ENCODE measurements around the gene VWA1.

Gene VWA1

DNA sequence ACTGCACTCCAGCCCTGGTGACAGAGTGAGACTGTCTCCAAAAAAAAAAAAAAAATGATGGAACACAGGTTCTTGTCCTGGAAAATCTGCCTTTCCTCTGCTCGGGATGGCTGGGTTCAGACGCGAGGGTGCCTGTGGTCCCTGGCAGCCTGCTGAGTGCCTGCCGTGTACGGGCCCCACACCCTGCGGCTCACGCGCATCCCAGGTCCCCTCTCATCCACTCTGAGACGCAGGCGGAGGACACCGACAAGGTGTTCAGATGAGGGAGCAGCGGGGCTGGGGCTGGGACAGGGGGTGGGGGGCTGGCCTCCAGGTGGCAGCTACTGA lies 10.1 kb upstream of the VWA1 start:
- TF ChIP-seq ZC3H10 (CRISPR knock-in tag; IDR thresholded peaks at IDR 0.05) (no peak), BACH2 (CRISPR knock-in tag; IDR thresholded peaks at IDR 0.05; ENCODE audit: borderline replicate concordance) (no peak), ZNF70 (CRISPR knock-in tag; IDR thresholded peaks at IDR 0.05) (no peak), ZNF8 (CRISPR knock-in tag; IDR thresholded peaks at IDR 0.05) (no peak), ISL1 (CRISPR knock-in tag; IDR thresholded peaks at IDR 0.05) (no peak), ZFP30 (CRISPR knock-in tag; IDR thresholded peaks at IDR 0.05) (no peak), CSDC2 (CRISPR knock-in tag; IDR thresholded peaks at IDR 0.05) (no peak), PPARA (CRISPR knock-in tag; IDR thresholded peaks at IDR 0.05; ENCODE audit: borderline replicate concordance) (no peak), ARNTL (CRISPR knock-in tag; IDR thresholded peaks at IDR 0.05; ENCODE audit: borderline replicate concordance, low read depth) (no peak), GLIS3 (CRISPR knock-in tag; IDR thresholded peaks at IDR 0.05) (no peak), ESRRG (CRISPR knock-in tag; IDR thresholded peaks at IDR 0.05) (no peak)
- TF ChIP-seq, protein P1, sequence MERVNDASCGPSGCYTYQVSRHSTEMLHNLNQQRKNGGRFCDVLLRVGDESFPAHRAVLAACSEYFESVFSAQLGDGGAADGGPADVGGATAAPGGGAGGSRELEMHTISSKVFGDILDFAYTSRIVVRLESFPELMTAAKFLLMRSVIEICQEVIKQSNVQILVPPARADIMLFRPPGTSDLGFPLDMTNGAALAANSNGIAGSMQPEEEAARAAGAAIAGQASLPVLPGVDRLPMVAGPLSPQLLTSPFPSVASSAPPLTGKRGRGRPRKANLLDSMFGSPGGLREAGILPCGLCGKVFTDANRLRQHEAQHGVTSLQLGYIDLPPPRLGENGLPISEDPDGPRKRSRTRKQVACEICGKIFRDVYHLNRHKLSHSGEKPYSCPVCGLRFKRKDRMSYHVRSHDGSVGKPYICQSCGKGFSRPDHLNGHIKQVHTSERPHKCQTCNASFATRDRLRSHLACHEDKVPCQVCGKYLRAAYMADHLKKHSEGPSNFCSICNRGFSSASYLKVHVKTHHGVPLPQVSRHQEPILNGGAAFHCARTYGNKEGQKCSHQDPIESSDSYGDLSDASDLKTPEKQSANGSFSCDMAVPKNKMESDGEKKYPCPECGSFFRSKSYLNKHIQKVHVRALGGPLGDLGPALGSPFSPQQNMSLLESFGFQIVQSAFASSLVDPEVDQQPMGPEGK (CRISPR knock-in tag; IDR thresholded peaks at IDR 0.05; ENCODE audit: borderline replicate concordance) = no peak
- TF ChIP-seq, protein P2, sequence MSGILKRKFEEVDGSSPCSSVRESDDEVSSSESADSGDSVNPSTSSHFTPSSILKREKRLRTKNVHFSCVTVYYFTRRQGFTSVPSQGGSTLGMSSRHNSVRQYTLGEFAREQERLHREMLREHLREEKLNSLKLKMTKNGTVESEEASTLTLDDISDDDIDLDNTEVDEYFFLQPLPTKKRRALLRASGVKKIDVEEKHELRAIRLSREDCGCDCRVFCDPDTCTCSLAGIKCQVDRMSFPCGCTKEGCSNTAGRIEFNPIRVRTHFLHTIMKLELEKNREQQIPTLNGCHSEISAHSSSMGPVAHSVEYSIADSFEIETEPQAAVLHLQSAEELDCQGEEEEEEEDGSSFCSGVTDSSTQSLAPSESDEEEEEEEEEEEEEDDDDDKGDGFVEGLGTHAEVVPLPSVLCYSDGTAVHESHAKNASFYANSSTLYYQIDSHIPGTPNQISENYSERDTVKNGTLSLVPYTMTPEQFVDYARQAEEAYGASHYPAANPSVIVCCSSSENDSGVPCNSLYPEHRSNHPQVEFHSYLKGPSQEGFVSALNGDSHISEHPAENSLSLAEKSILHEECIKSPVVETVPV (CRISPR knock-in tag; IDR thresholded peaks at IDR 0.05) = no peak
- TF ChIP-seq, protein P3, sequence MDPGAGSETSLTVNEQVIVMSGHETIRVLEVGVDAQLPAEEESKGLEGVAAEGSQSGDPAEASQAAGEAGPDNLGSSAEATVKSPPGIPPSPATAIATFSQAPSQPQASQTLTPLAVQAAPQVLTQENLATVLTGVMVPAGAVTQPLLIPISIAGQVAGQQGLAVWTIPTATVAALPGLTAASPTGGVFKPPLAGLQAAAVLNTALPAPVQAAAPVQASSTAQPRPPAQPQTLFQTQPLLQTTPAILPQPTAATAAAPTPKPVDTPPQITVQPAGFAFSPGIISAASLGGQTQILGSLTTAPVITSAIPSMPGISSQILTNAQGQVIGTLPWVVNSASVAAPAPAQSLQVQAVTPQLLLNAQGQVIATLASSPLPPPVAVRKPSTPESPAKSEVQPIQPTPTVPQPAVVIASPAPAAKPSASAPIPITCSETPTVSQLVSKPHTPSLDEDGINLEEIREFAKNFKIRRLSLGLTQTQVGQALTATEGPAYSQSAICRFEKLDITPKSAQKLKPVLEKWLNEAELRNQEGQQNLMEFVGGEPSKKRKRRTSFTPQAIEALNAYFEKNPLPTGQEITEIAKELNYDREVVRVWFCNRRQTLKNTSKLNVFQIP (CRISPR knock-in tag; IDR thresholded peaks at IDR 0.05; ENCODE audit: borderline replicate concordance, low read depth) = no peak
- TF ChIP-seq, protein P4, sequence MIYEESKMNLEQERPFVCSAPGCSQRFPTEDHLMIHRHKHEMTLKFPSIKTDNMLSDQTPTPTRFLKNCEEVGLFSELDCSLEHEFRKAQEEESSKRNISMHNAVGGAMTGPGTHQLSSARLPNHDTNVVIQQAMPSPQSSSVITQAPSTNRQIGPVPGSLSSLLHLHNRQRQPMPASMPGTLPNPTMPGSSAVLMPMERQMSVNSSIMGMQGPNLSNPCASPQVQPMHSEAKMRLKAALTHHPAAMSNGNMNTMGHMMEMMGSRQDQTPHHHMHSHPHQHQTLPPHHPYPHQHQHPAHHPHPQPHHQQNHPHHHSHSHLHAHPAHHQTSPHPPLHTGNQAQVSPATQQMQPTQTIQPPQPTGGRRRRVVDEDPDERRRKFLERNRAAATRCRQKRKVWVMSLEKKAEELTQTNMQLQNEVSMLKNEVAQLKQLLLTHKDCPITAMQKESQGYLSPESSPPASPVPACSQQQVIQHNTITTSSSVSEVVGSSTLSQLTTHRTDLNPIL (CRISPR knock-in tag; IDR thresholded peaks at IDR 0.05; ENCODE audit: low read depth) = no peak
- ATAC-seq = no peak

DNA sequence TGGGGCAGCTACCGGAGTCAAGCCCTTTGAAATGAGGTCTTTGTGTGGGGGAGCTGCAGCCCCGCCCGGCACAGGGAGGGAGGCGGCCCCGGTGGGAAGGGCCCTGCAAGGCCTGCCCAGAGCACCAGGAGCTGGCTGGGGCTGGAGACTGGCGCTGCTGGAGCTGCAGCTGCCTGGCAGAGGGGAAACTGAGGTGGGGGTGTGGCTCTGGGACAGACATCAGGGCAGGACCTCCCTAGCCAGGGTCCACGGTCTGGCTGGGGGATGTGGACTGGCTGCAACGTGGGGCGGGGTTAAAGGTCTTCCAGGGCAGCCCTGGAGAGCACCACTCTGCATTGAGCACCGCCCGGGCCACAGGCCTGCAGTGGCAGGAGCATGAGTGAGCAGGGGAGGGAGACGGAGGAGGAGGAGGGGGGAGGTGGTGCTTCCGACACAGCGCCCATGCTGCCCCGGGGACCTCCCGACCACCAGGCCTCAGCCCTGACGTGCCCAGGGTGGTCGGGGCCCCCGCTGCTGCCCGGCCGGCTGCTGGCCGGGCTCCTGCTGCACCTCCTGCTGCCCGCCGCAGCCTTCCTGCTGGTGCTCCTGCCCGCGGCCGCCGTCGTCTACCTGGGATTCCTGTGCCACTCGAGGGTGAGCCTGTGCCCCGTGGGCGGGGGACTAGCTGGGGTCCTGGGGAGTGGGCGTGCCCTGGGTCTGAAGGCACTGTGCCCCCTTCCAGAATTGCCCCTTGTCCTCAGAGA lies 9.6 kb upstream of the VWA1 start:
- no peak for TF ChIP-seq ARNTL (CRISPR knock-in tag; IDR thresholded peaks at IDR 0.05; ENCODE audit: borderline replicate concordance, low read depth)
- TF ChIP-seq, protein P3 (CRISPR knock-in tag; IDR thresholded peaks at IDR 0.05; ENCODE audit: borderline replicate concordance, low read depth) = no peak
- no peak for TF ChIP-seq CSDC2 (CRISPR knock-in tag; IDR thresholded peaks at IDR 0.05)
- TF ChIP-seq, protein P5, sequence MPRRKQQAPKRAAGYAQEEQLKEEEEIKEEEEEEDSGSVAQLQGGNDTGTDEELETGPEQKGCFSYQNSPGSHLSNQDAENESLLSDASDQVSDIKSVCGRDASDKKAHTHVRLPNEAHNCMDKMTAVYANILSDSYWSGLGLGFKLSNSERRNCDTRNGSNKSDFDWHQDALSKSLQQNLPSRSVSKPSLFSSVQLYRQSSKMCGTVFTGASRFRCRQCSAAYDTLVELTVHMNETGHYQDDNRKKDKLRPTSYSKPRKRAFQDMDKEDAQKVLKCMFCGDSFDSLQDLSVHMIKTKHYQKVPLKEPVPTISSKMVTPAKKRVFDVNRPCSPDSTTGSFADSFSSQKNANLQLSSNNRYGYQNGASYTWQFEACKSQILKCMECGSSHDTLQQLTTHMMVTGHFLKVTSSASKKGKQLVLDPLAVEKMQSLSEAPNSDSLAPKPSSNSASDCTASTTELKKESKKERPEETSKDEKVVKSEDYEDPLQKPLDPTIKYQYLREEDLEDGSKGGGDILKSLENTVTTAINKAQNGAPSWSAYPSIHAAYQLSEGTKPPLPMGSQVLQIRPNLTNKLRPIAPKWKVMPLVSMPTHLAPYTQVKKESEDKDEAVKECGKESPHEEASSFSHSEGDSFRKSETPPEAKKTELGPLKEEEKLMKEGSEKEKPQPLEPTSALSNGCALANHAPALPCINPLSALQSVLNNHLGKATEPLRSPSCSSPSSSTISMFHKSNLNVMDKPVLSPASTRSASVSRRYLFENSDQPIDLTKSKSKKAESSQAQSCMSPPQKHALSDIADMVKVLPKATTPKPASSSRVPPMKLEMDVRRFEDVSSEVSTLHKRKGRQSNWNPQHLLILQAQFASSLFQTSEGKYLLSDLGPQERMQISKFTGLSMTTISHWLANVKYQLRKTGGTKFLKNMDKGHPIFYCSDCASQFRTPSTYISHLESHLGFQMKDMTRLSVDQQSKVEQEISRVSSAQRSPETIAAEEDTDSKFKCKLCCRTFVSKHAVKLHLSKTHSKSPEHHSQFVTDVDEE (CRISPR knock-in tag; IDR thresholded peaks at IDR 0.05) = no peak
- TF ChIP-seq, protein P4 (CRISPR knock-in tag; IDR thresholded peaks at IDR 0.05; ENCODE audit: low read depth) = no peak
- no peak for TF ChIP-seq ZFP3 (CRISPR knock-in tag; IDR thresholded peaks at IDR 0.05)
- no peak for TF ChIP-seq ZC3H10 (CRISPR knock-in tag; IDR thresholded peaks at IDR 0.05)
- no peak for TF ChIP-seq ZNF8 (CRISPR knock-in tag; IDR thresholded peaks at IDR 0.05)
- no peak for TF ChIP-seq OSR1 (CRISPR knock-in tag; IDR thresholded peaks at IDR 0.05)
- TF ChIP-seq, protein P1 (CRISPR knock-in tag; IDR thresholded peaks at IDR 0.05; ENCODE audit: borderline replicate concordance) = no peak
- no peak for TF ChIP-seq ZFP30 (CRISPR knock-in tag; IDR thresholded peaks at IDR 0.05)
- no peak for TF ChIP-seq TOX (CRISPR knock-in tag; IDR thresholded peaks at IDR 0.05; ENCODE audit: borderline replicate concordance)
- TF ChIP-seq ZNF565 (CRISPR knock-in tag; conservative IDR thresholded peaks at IDR 0.05; ENCODE audit: low read depth) = no peak
- no peak for TF ChIP-seq TCF4 (CRISPR knock-in tag; IDR thresholded peaks at IDR 0.05; ENCODE audit: borderline replicate concordance)
- TF ChIP-seq ISL1 (CRISPR knock-in tag; IDR thresholded peaks at IDR 0.05) = no peak
- no peak for TF ChIP-seq ESRRG (CRISPR knock-in tag; IDR thresholded peaks at IDR 0.05)
- TF ChIP-seq BACH2 (CRISPR knock-in tag; IDR thresholded peaks at IDR 0.05; ENCODE audit: borderline replicate concordance) = no peak

More for the DNA sequence above, 9.6 kb upstream of the VWA1 start:
- no peak for ATAC-seq
